ENCODE data around the gene BNC1. TPM values are rescaled to one million over a fixed set of nuclear protein-coding genes. Genes with fewer than 3 reads are reported as not detected.

The BNC1 gene
- total RNA-seq, 4 donors from 2014 or later, result not detected

- Histone ChIP-seq H3K4me1 (no peaks in the 10 kb centered on the region), H3K9me3 (no peaks in the 10 kb centered on the region), H3K27me3 (no peaks in the 10 kb centered on the region), H3K27ac (no peak overlapping the region), H3K4me3 (no peak overlapping the region), H3K36me3 (no peaks in the 10 kb centered on the region)
- no peak for DNase-seq
- TF ChIP-seq POLR2A (IDR thresholded peaks at IDR 0.05) (no peak), CTCF (IDR thresholded peaks at IDR 0.05) (no peak)
Measured at GRCh38 chr15:83303535-83303934, 19.1 kb upstream of the BNC1 start.

- Histone ChIP-seq H3K36me3 (no peaks in the 10 kb centered on the region), H3K4me3 (no peak overlapping the region), H3K4me1 (no peaks in the 10 kb centered on the region), H3K9me3 (no peaks in the 10 kb centered on the region), H3K27me3 (no peaks in the 10 kb centered on the region), H3K27ac (no peak overlapping the region)
- no peak for DNase-seq
- TF ChIP-seq POLR2A (IDR thresholded peaks at IDR 0.05) (no peak), CTCF (IDR thresholded peaks at IDR 0.05) (no peak)
Measured at GRCh38 chr15:83300826-83301225, 16.4 kb upstream of the BNC1 start.

GRCh38 chr15:83299462-83299861, 15.0 kb upstream of the BNC1 start:
- DNase-seq, result no peak
- Histone ChIP-seq H3K4me1 (no peaks in the 10 kb centered on the region), H3K4me3 (no peak overlapping the region), H3K27me3 (no peaks in the 10 kb centered on the region), H3K27ac (no peak overlapping the region), H3K36me3 (no peaks in the 10 kb centered on the region), H3K9me3 (no peaks in the 10 kb centered on the region)
- no peak for TF ChIP-seq CTCF (IDR thresholded peaks at IDR 0.05)
- no peak for TF ChIP-seq POLR2A (IDR thresholded peaks at IDR 0.05)

- Histone ChIP-seq H3K4me1 (no peaks in the 10 kb centered on the region), H3K27ac (no peak overlapping the region), H3K9me3 (no peaks in the 10 kb centered on the region), H3K27me3 (no peaks in the 10 kb centered on the region), H3K4me3 (no peak overlapping the region), H3K36me3 (no peaks in the 10 kb centered on the region)
- no peak for DNase-seq
- TF ChIP-seq POLR2A (IDR thresholded peaks at IDR 0.05) (no peak), CTCF (IDR thresholded peaks at IDR 0.05) (no peak)
Measured at GRCh38 chr15:83295417-83295816, 11.0 kb upstream of the BNC1 start.

- no peaks in the 10 kb centered on the region for H3K36me3 ChIP-seq
- H3K4me1 ChIP-seq, result no peaks in the 10 kb centered on the region
- no peaks in the 10 kb centered on the region for H3K27me3 ChIP-seq
- no peak overlapping the region for H3K27ac ChIP-seq
- no peak for TF ChIP-seq POLR2A (IDR thresholded peaks at IDR 0.05)
- TF ChIP-seq CTCF (IDR thresholded peaks at IDR 0.05), result no peak
- DNase-seq, result no peak
- no peaks in the 10 kb centered on the region for H3K9me3 ChIP-seq
- H3K4me3 ChIP-seq, result no peak overlapping the region
Measured at GRCh38 chr15:83293201-83293600, 8.7 kb upstream of the BNC1 start.

GRCh38 chr15:83292317-83292716, 7.9 kb upstream of the BNC1 start:
- TF ChIP-seq CTCF (IDR thresholded peaks at IDR 0.05) (no peak), POLR2A (IDR thresholded peaks at IDR 0.05) (no peak)
- no peaks in the 10 kb centered on the region for H3K4me1 ChIP-seq
- no peak overlapping the region for H3K27ac ChIP-seq
- no peaks in the 10 kb centered on the region for H3K27me3 ChIP-seq
- H3K4me3 ChIP-seq, result no peak overlapping the region
- DNase-seq, result no peak
- H3K36me3 ChIP-seq, result no peaks in the 10 kb centered on the region
- no peaks in the 10 kb centered on the region for H3K9me3 ChIP-seq
